ENCODE measurements around the gene PPFIBP2.

- no peak for TF ChIP-seq CTCF (IDR thresholded peaks at IDR 0.05)
- no peak for TF ChIP-seq POLR2A (IDR thresholded peaks at IDR 0.05)
Measured at GRCh38 chr11:7651140-7651551, 137.3 kb downstream of the PPFIBP2 start.

Measured in esophagus squamous epithelium (tissue), 4 donors.